Measurements from ENCODE around the gene YBX3. TPM values are rescaled to one million over a fixed set of nuclear protein-coding genes. Genes with fewer than 3 reads are reported as not detected.

The YBX3 gene
- total and polyA plus RNA-seq, 2 of the 13 experiments (the other 11 are each of a cell fraction or from before 2014, with no cell fraction given) = 77.5 to 99.6 TPM

- peak; percentile 44; the same call in 1 of the 2 replicates for TF ChIP-seq ZBTB20 (CRISPR knock-in tag; IDR thresholded peaks at IDR 0.05; ENCODE audit: borderline replicate concordance, low read depth)
- TF ChIP-seq GTF3A (CRISPR knock-in tag; conservative IDR thresholded peaks at IDR 0.05) = no peak
- peak; percentile 84 for TF ChIP-seq ELF3 (CRISPR knock-in tag; IDR thresholded peaks at IDR 0.05)
- TF ChIP-seq NBN (conservative IDR thresholded peaks at IDR 0.05) = no peak
- TF ChIP-seq ELF4 (CRISPR knock-in tag; IDR thresholded peaks at IDR 0.05; ENCODE audit: borderline replicate concordance) = peak; percentile 39; the same call in 1 of the 2 replicates
- TF ChIP-seq NFIB (CRISPR knock-in tag; IDR thresholded peaks at IDR 0.05; ENCODE audit: borderline replicate concordance) = 0 out of 2 replicates have a peak, but pooled peaks have one; percentile 57
- TF ChIP-seq ZNF280D (CRISPR knock-in tag; IDR thresholded peaks at IDR 0.05) = peak; percentile 81
- TF ChIP-seq SCMH1 (CRISPR knock-in tag; IDR thresholded peaks at IDR 0.05; ENCODE audit: borderline replicate concordance) = no peak
- TF ChIP-seq ARNT2 (CRISPR knock-in tag; IDR thresholded peaks at IDR 0.05; ENCODE audit: low read depth) = no peak; the same call in 1 of the 2 replicates
- TF ChIP-seq ZNF552 (CRISPR knock-in tag; IDR thresholded peaks at IDR 0.05; ENCODE audit: borderline replicate concordance) = no peak
- TF ChIP-seq ZGPAT (CRISPR knock-in tag; IDR thresholded peaks at IDR 0.05) = peak; percentile 78
- peak; percentile 23; the same call in 1 of the 2 replicates for TF ChIP-seq ZNF563 (CRISPR knock-in tag; IDR thresholded peaks at IDR 0.05)
- peak; percentile 34; the same call in 1 of the 2 replicates for TF ChIP-seq GZF1 (CRISPR knock-in tag; IDR thresholded peaks at IDR 0.05)
- no peak; the same call in 1 of the 2 replicates for TF ChIP-seq MXD3 (CRISPR knock-in tag; IDR thresholded peaks at IDR 0.05)
- 0 out of 2 replicates have a peak, but pooled peaks have one; percentile 60 for TF ChIP-seq ZNF414 (CRISPR knock-in tag; IDR thresholded peaks at IDR 0.05)
- TF ChIP-seq RNF219 (CRISPR knock-in tag; IDR thresholded peaks at IDR 0.05) = no peak
- peak; percentile 92 for TF ChIP-seq MYC (CRISPR knock-in tag; IDR thresholded peaks at IDR 0.05; ENCODE audit: borderline replicate concordance)
- TF ChIP-seq FOXK2 (IDR thresholded peaks at IDR 0.05) = no peak
- TF ChIP-seq ZNF460 (CRISPR knock-in tag; IDR thresholded peaks at IDR 0.05; ENCODE audit: borderline replicate concordance) = no peak
- TF ChIP-seq ISX (CRISPR knock-in tag; conservative IDR thresholded peaks at IDR 0.05) = no peak
- no peak for TF ChIP-seq GPN1 (CRISPR knock-in tag; IDR thresholded peaks at IDR 0.05; ENCODE audit: borderline replicate concordance)
- TF ChIP-seq MIXL1 (CRISPR knock-in tag; IDR thresholded peaks at IDR 0.05) = no peak
These were observed 1.2 kb downstream of the YBX3 start (continued) for GRCh38 chr12:10721651-10722501.

All from HepG2 (cell line).